HepG2 (cell line): Measurements from ENCODE around the gene PTGES3. TPM values are rescaled to one million over a fixed set of nuclear protein-coding genes. Genes with fewer than 3 reads are reported as not detected.

Source experiments
- ATAC-seq: fragments of 200-7000 bp; cut with Tn5 transposase; 3 replicates; pipeline ENCODE4 v1.9.1; 2020; ENCODE audit warnings: mild to moderate bottlenecking, moderate library complexity
- BruUV-seq: library from RNA; stranded (reverse); fragments of 400-500 nt; replicated peaks from 2 replicates; lab custom pipeline; 2021; lab: Mats Ljungman, UMichigan
- CTCF ChIA-PET: fragments of 300-600 bp; formaldehyde crosslinking; extraction: SDS; loops from one replicate; lab custom pipeline; 2021; ENCODE audit warnings: low total read pairs, inconsistent platforms, low intra/inter-chr PET ratio; lab: Yijun Ruan, JAX
- POLR2A ChIA-PET: fragments of 350-600 bp; sonication (Branson Sonifier 250); formaldehyde crosslinking; loops from one replicate; lab custom pipeline; 2020; ENCODE audit warnings: antibody characterized with exemption, inconsistent platforms; lab: Yijun Ruan, JAX
- DNase-seq: peaks from one replicate; pipeline ENCODE4 v3.0.0-alpha.2; 2015; ENCODE audit warnings: low spot score
- FAIRE-seq: peaks from 3 replicates; lab custom pipeline; 2011; peaks lifted over from hg19 to GRCh38; lab: Jason Lieb, UNC
- H2AFZ ChIP-seq: one replicate; pipeline ENCODE4 v1.6.1; 2011; ENCODE audit warnings: low read length, inconsistent platforms
- H3K27ac ChIP-seq: fragments of 300-600 bp; 3 replicates; pipeline ENCODE4 v1.8.0; 2011; ENCODE audit warnings: mixed run types, mild to moderate bottlenecking, mixed read lengths, low read length, inconsistent platforms; ENCODE audit not compliant: insufficient read depth; ENCODE audit errors: extremely low read length
- H3K27me3 ChIP-seq, 2 experiments: fragments of 200-600 bp in 1 of 2; 2 replicates in 1 of 2; 3 replicates in 1 of 2; pipeline versions ENCODE4 v1.6.0 to v1.8.0; 2011; ENCODE audit warnings: low read length in 2 of 2, mild to moderate bottlenecking in 2 of 2, moderate library complexity in 2 of 2, inconsistent platforms in 1 of 2; ENCODE audit not compliant: insufficient read depth in 2 of 2, control insufficient read depth in 1 of 2
- H3K36me3 ChIP-seq, 2 experiments: fragments of 200-600 bp in 1 of 2; replicated peaks in 1 of 2; 2 replicates in 1 of 2; 3 replicates in 1 of 2; pipeline versions ENCODE4 v1.5.1 to v1.8.0; 2011; ENCODE audit warnings: low read length in 2 of 2, inconsistent platforms in 1 of 2; ENCODE audit not compliant: insufficient read depth in 2 of 2, control insufficient read depth in 1 of 2
- H3K4me1 ChIP-seq: 2 replicates; pipeline ENCODE4 v1.5.1; 2012; ENCODE audit warnings: low read length, inconsistent platforms; ENCODE audit not compliant: insufficient read depth
- H3K4me2 ChIP-seq: 2 replicates; pipeline ENCODE4 v1.6.0; 2011; ENCODE audit warnings: low read depth, low read length, inconsistent platforms
- H3K4me3 ChIP-seq, 3 experiments: fragments of 200-600 bp in 1 of 3; sonication (generic), shearing (Covaris generic) in 1 of 3; replicated peaks in 1 of 3; 2 replicates each; pipeline ENCODE4 v1.5.1; 2011 to 2016; ENCODE audit warnings: low read length in 3 of 3, inconsistent platforms in 2 of 3, low read depth in 2 of 3, mild to moderate bottlenecking in 2 of 3, control low read depth in 1 of 3, mixed read lengths in 1 of 3; ENCODE audit not compliant: insufficient read depth in 1 of 3
- H3K79me2 ChIP-seq: one replicate; pipeline ENCODE4 v1.6.1; 2011; ENCODE audit warnings: low read length, inconsistent platforms; ENCODE audit not compliant: insufficient read depth
- H3K9ac ChIP-seq: 2 replicates; pipeline ENCODE4 v1.6.0; 2011; ENCODE audit warnings: mild to moderate bottlenecking, low read depth, low read length, inconsistent platforms; ENCODE audit not compliant: insufficient read depth
- H3K9me3 ChIP-seq: 2 replicates; pipeline ENCODE4 v1.5.1; 2012; ENCODE audit warnings: mild to moderate bottlenecking, low read length
- H4K20me1 ChIP-seq: 2 replicates; pipeline ENCODE4 v1.6.0; 2011; ENCODE audit warnings: inconsistent platforms, mild to moderate bottlenecking, low read length, moderate library complexity; ENCODE audit not compliant: insufficient read depth
- CTCF ChIP-seq: sonication (generic); formaldehyde crosslinking; IDR thresholded peaks from 2 replicates; pipeline ENCODE4 v1.5.0; 2020; ENCODE audit warnings: mild to moderate bottlenecking, missing genetic modification reagents, moderate library complexity
- DZIP1 ChIP-seq: sonication (generic); formaldehyde crosslinking; IDR thresholded peaks from 2 replicates; pipeline ENCODE4 v1.5.0; 2020; ENCODE audit warnings: mild to moderate bottlenecking, missing genetic modification reagents
- GATA4 ChIP-seq: sonication (generic); IDR thresholded peaks from 2 replicates; pipeline ENCODE4 v1.6.1; 2016; ENCODE audit warnings: antibody characterized with exemption, low read depth, borderline replicate concordance
- PAF1 ChIP-seq: IDR thresholded peaks from 2 replicates; pipeline ENCODE4 v1.6.1; 2016; ENCODE audit warnings: missing genetic modification reagents, missing compliant biosample characterization
- SIX1 ChIP-seq: sonication (generic); formaldehyde crosslinking; IDR thresholded peaks from 2 replicates; pipeline ENCODE4 v1.4.0; 2020; ENCODE audit warnings: missing genetic modification reagents, borderline replicate concordance
- ZBTB38 ChIP-seq: sonication (generic); formaldehyde crosslinking; IDR thresholded peaks from 2 replicates; pipeline ENCODE4 v1.5.1; 2020; ENCODE audit warnings: mild to moderate bottlenecking, missing genetic modification reagents
- ZBTB7B ChIP-seq: sonication (generic); formaldehyde crosslinking; IDR thresholded peaks from 2 replicates; pipeline ENCODE4 v1.4.0; 2020; ENCODE audit warnings: missing genetic modification reagents
- ZFP36 ChIP-seq: fragments of 150-350 bp; IDR thresholded peaks from 2 replicates; pipeline ENCODE4 v1.6.1; 2018; ENCODE audit warnings: borderline replicate concordance, low read length, low read depth; ENCODE audit not compliant: partially characterized antibody
- ZFP91 ChIP-seq: sonication (generic); formaldehyde crosslinking; IDR thresholded peaks from 2 replicates; pipeline ENCODE4 v1.9.0; 2022; ENCODE audit warnings: missing genetic modification reagents, mild to moderate bottlenecking, borderline replicate concordance
- ZNF331 ChIP-seq: sonication (generic); formaldehyde crosslinking; IDR thresholded peaks from 2 replicates; pipeline ENCODE4 v1.4.0; 2020; ENCODE audit warnings: missing genetic modification reagents
- ZNF501 ChIP-seq: sonication (generic); formaldehyde crosslinking; IDR thresholded peaks from 2 replicates; pipeline ENCODE4 v1.5.1; 2020; ENCODE audit warnings: mild to moderate bottlenecking, moderate library complexity, missing genetic modification reagents
- WGBS: methylation state at CpG from one replicate; pipeline ENCODE4 v1.1.6; 2017; ENCODE audit warnings: low lambda C conversion rate; 5-methylcytosine and 5-hydroxymethylcytosine counted together
- in situ Hi-C: cut with HindIII; loops from 2 replicates; pipeline ENCODE4 v1.10.0; 2017; ENCODE audit warnings: low pct_unique_long_range_greater_than_20kb; ENCODE audit not compliant: extremely low pct_ligation_motif_present
- intact Hi-C: fragments of 100-400 bp; cut with micrococcal nuclease; formaldehyde crosslinking; loops from one replicate; pipeline ENCODE4 v1.10.0; 2022; ENCODE audit not compliant: unreplicated experiment
- polyA plus RNA-seq, 8 experiments: library from polyadenylated mRNA; depleted of rRNA in 3 of 8; stranded (reverse) in 7 of 8; unstranded in 1 of 8; fragments of >200 nt; fragmentation: Illumina TruSeq in 4 of 8; extraction: Trizol in 4 of 8; gene quantifications; 2 replicates each; pipeline versions ENCODE4 v1.2.1 to v1.2.3, GENCODE V29; 2011 to 2016; ENCODE audit warnings: low read depth in 4 of 8, missing spikeins in 1 of 8, mixed read lengths in 1 of 8; ENCODE audit not compliant: insufficient read depth in 1 of 8
- total RNA-seq, 5 experiments: library from RNA; depleted of rRNA; stranded (reverse); fragments of >200 nt; fragmentation: Illumina TruSeq; extraction: Trizol; gene quantifications; 2 replicates each; pipeline ENCODE4 v1.2.3, GENCODE V29; 2016; ENCODE audit warnings: low read depth in 1 of 5

The PTGES3 gene
- total and polyA plus RNA-seq, 2 of the 13 experiments (the other 11 are each of a cell fraction or from before 2014, with no cell fraction given), result 54.4 to 159 TPM

- TF ChIP-seq CTCF, result peak; percentile 10; the same call in 1 of the 2 replicates
- TF ChIP-seq ZFP36, result no peak
- 0 out of 2 replicates have a peak, but pooled peaks have one; percentile 8 for TF ChIP-seq ZNF331
- no peak for TF ChIP-seq DZIP1 (CRISPR knock-in tag)
- TF ChIP-seq, all 625 proteins: peak for 51
Observed at GRCh38 chr12:56634242-56634836, 53.7 kb downstream of the PTGES3 start (continued).

GRCh38 chr12:56633468-56634241 is 54.4 kb downstream of the PTGES3 start:
- H3K9me3 ChIP-seq, result no peaks in the 10 kb centered on the region
- TF ChIP-seq ZNF501 (peak; percentile 67; the same call in 1 of the 2 replicates), ZBTB38 (CRISPR knock-in tag) (peak; percentile 36; the same call in 1 of the 2 replicates), ZBTB7B (CRISPR knock-in tag) (peak; percentile 19; the same call in 1 of the 2 replicates), SIX1 (CRISPR knock-in tag) (no peak), ZFP91 (CRISPR knock-in tag) (0 out of 2 replicates have a peak, but pooled peaks have one; percentile 3), PAF1 (CRISPR knock-in tag) (no peak), GATA4 (0 out of 2 replicates have a peak, but pooled peaks have one; percentile 14)
- BruUV-seq, result no TSS peak
- peak overlapping the region; percentile 77 for H3K9ac ChIP-seq
- H2AFZ ChIP-seq, result no peak overlapping the region
- H3K79me2 ChIP-seq, result peaks cover 41% of the 10 kb centered on the region
- H3K4me3 ChIP-seq, result peak overlapping the region; percentile 68 to 92 (median 80); a peak in 5 of 6 replicates
- H3K4me1 ChIP-seq, result peaks cover 49% of the 10 kb centered on the region
- no peak for DNase-seq
- H3K36me3 ChIP-seq, result peaks cover 0 to 11% of the 10 kb centered on the region in 2 experiments; a peak in 4 of 5 replicates
- in situ Hi-C loops, result no loop called here
- WGBS, result 51% methylated on average over 12 of the region's 12 CpGs
- intact Hi-C loops, result no loop called here
- peak overlapping the region; percentile 100 for H3K4me2 ChIP-seq
- ATAC-seq, result no peak
- no peak for FAIRE-seq
- peaks cover 0 to 3% of the 10 kb centered on the region in 2 experiments; a peak in 1 of 5 replicates for H3K27me3 ChIP-seq
- peaks cover 5% of the 10 kb centered on the region for H4K20me1 ChIP-seq
- peak overlapping the region; percentile 44 for H3K27ac ChIP-seq
- ChIA-PET CTCF (no interaction called here), POLR2A (interaction anchor here (0.6 to 3.9 kb wide), 6 partner anchors 12 to 118 kb away, joined by 3 to 40 read pairs (median 3); partner anchors contain the start of genes ATP5F1B, NACA and PTGES3)
